Activated CD4-positive, CD25-positive, alpha-beta regulatory T cell treated with anti-CD3 and anti-CD28 coated beads, Interleukin-2, amount 50 U/mL, for 24 hours (primary cell): ENCODE measurements around the gene TRAF7.
A peak's percentile ranks its signal among the peaks of the same experiment; 100 is the strongest.
"Not testable (repeated sequence)": the region's sequence is repeated elsewhere in the genome, so short reads cannot be mapped to it uniquely, and the experiment has no call there.

ENCODE experiments used
- ATAC-seq, 2 donors: fragments of 150-1000 bp; cut with Tn5 transposase; one replicate each; pipeline ENCODE4 v1.10.0; 2021; ENCODE audit warnings: mild to moderate bottlenecking in 1 of 2, moderate library complexity in 1 of 2

The TRAF7 gene

DNA sequence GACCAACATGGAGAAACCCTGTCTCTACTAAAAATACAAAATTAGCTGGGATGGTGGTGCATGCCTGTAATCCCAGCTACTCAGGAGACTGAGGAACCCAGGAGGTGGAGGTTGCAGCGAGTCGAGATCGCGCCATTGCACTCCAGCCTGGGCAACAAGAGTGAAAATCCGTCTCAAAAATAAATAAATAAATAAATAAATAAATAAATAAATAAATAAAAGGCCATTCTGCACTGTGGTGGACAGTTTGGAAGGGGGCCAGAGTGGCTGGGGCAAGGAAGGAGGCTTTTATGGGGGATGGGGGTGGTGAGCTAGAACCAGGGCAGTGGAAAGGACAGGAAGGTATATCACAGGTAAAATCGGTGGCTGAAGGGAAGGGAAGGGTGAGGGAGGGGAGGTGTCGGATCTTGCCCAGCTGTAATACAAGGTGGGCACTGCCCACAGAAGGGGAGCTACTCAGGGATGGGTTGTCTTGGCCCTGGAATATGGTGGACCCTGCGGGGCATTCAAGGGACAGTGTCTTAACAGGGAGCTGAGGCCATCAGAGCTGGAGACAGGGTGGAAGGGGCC is 47.6 kb downstream of the TRAF7 start:
- not testable (repeated sequence) for ATAC-seq

DNA sequence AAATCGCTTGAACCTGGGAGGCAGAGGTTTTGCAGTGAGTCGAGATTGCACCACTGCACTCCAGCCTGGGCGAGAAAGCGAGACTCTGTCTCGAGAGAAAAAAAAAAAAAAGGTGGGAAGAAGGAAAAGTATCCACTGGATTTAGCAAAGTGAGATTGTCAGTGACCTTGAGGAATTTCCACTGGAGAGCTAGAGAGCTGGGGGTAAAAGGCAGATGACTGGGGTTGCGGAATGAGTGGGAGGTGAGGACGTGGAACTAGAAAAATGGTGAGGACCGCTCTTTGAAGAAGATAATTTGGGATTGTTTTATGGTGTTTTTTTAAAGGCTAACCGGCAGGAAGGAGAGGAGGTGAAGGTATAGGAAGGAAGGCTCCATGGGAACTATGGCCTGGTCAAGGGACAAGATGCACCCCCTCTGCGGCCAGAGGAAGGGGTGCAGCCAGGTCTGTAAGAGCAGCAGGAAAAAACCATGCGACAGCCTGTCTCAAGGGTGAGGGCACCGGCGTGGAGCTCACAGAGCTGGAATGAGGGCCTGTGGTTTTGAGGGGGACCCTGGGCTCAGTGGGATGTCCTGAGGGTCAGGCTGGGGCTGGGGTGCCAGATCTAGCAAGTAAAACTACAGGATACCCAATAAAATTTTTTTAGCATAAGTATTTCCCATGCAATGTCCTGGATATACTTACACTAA is 49.0 kb downstream of the TRAF7 start:
- ATAC-seq = no peak

DNA sequence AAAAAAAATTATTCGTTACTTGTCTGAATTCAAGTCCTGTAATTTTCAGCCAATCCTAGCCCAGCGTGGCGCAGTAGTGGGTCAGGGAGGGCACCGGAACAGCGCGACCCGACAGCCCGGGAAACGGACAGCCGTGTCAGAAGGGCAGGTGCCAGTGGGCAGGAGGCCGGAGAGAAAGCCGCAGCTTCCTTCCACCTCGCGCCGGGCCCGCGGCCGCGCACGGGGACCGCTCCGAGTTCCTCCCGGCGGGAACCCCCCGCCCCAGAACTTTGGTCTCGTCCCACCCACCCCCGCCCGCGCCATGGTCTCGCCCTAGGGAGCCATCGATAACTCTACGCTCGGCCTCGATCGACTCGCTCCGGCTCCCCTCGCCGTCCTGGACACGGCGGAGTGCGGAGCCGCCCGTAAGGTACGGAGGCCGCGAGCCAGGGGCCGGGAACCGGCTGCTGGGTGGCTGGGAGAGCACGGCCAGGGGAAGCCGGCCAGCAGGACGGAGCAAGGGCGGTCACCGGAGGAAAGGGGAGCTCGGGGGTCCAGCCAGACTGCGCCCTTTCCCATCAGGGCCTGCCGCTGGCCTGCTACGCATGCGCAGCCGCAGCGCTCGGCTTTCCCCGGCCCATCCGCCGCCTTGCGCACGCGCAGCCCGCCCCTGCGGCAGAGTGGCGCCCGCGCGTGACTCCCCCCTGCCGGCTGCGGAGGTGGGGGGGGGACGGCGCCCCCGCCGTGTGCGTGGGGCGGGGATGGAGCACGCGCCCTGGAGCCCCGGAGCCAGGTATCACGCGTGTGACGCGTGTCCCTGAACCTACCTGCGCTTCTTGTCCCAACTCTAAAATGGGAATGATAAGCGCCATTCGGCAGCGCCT is 49.8 kb downstream of the TRAF7 start, which contains the start of gene MLST8:
MLST8 (plus strand) TSS at position 351 of the 863 bp plus-strand sequence. CDS start 632 bp downstream, outside the sequence.
- ATAC-seq = peak; percentile 74 to 77

DNA sequence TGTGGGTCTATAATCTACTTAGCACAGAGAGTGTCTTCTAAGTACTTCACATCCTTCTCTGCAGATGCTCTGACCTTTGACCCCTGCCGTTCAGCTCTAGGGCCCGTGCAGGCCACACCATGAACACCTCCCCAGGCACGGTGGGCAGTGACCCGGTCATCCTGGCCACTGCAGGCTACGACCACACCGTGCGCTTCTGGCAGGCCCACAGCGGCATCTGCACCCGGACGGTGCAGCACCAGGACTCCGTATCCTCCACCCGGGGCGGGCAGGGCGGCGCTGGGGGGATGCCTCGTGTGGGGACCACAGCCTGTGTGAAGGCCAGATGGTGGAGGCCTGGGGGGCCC is 50.4 kb downstream of the TRAF7 start:
- ATAC-seq = no peak

DNA sequence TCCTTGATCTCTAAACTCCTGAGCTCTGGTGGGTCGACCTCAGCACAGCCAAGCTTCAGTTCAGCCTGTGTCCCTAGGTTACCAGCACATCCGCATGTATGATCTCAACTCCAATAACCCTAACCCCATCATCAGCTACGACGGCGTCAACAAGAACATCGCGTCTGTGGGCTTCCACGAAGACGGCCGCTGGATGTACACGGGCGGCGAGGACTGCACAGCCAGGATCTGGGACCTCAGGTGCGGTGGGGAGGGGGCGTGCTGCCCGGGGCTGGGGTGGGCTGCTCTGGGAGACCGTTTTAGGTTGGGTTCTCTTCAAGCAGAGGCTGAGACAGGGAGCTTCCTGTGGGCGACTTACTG is 50.8 kb downstream of the TRAF7 start:
- ATAC-seq = no peak

DNA sequence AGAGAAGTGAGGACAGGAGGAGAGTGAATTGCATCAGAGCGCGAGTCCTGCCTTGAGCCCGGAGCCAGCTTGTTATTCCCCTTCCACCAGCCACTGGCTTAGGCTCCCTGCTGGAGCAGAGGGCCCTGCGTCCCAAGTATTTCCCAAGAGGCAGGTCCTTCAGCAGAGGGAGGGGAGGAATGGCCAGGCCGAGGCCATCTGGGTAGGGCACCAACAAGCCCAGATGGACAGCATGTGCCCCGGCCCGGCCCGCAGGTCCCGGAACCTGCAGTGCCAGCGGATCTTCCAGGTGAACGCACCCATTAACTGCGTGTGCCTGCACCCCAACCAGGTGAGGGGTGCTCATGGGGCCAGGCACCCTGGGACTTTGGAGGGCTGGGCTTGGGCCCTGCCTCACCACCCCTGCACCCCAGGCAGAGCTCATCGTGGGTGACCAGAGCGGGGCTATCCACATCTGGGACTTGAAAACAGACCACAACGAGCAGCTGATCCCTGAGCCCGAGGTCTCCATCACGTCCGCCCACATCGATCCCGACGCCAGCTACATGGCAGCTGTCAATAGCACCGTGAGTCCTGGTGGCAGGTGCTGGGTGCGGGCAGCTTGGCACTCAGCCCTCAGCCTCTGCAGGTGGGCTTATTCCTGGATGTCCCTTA is 51.3 kb downstream of the TRAF7 start:
- ATAC-seq = no peak

DNA sequence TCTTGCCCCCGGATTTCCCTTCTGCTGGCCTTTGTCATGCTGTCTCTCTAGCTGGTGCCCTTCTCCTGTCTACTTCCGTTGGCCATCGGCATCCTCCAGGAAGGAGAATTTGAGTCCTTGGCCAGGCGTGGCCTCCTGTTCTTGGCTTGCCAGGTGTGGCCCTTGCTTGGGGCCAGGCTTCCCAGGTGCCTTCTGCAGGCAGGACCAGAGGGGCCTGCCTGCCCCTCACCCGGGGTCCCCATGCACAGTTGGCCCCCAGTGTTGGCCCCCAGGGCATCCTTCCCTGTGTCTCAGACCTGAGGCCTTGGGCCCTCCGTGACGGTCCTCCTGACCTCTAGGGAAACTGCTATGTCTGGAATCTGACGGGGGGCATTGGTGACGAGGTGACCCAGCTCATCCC is 52.3 kb downstream of the TRAF7 start:
- ATAC-seq = no peak

DNA sequence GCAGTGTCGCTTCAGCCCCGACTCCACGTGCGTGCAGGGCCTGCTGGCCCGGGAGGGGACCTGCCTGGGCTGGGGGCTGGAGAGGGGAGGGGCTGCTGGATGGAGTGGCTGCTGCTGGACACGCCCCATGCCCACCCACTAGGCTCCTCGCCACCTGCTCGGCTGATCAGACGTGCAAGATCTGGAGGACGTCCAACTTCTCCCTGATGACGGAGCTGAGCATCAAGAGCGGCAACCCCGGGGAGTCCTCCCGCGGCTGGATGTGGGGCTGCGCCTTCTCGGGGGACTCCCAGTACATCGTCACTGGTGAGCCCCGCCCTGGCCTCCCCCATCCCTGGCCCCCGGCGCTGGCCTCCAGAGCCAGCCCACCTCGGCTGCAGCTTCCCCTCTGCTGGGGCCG is 52.7 kb downstream of the TRAF7 start:
- no peak for ATAC-seq

DNA sequence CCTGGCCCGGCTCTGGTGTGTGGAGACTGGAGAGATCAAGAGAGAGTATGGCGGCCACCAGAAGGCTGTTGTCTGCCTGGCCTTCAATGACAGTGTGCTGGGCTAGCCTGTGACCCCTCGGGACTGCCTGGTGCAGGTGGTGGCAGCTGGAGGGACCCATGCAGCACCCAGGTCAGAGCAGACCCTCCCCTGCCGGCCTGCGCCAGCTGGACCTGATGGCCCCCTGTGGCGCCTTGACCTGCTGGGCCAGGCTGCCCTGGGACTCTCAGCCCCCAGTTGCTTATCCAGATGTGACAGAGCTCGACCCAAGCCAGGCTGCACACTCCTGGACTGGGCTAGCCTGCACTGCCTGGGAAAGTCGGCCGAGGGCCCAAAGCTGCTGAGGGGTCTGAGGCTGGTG is 53.2 kb downstream of the TRAF7 start:
- no peak for ATAC-seq

DNA sequence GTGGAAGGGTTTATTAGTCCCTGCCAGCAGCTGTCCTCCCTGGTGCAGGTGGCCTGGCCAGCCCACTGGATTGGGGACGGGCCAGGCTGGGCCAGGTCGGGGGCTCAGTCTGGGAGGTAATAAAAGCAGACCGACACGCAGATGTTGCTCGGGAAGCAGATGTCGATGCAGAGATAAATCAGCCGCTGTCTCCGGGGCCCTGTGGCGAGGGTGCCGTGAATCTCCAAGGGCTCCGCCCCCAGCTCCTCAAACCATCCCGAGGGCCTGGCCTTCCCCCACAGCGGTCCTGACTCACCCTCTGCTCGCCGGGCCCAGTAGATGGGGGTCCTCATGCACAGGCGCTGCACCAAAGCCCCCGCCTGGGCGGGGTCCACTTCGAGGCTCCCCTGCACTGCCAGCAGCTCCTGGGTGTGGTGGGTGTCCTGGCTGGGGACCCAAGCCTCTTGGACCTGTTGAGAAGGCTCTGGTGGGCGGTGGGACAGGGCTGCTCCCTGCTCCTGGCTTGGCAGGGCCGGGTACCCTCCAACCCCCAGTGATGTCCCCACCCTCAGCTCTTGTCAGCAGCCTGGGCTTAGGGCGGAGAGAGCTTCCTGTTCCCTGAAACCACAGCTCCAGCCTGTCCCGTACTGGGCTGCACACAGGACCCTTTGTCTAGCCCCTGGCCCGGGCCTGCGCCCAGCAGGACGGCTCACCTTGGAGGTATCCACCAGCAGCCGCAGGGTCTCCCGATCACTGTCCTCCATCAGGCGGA is 53.9 kb downstream of the TRAF7 start:
- ATAC-seq = no peak

DNA sequence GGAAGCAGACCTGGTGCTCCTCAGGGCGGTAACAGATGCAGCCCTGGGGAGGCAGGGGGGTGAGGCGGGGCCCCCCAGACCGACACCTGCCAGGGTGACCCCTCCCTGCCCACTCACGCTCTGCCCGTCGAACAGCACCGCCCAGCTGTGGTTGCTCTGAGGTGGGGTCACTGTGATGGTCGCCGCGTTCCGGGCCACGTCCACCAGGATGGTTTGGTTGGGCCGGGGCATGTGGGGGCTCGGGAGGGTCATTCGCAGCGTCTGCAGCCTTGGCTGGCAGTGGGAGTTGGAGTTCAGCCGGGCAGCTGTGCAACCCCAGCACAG is 54.4 kb downstream of the TRAF7 start:
- ATAC-seq = no peak

DNA sequence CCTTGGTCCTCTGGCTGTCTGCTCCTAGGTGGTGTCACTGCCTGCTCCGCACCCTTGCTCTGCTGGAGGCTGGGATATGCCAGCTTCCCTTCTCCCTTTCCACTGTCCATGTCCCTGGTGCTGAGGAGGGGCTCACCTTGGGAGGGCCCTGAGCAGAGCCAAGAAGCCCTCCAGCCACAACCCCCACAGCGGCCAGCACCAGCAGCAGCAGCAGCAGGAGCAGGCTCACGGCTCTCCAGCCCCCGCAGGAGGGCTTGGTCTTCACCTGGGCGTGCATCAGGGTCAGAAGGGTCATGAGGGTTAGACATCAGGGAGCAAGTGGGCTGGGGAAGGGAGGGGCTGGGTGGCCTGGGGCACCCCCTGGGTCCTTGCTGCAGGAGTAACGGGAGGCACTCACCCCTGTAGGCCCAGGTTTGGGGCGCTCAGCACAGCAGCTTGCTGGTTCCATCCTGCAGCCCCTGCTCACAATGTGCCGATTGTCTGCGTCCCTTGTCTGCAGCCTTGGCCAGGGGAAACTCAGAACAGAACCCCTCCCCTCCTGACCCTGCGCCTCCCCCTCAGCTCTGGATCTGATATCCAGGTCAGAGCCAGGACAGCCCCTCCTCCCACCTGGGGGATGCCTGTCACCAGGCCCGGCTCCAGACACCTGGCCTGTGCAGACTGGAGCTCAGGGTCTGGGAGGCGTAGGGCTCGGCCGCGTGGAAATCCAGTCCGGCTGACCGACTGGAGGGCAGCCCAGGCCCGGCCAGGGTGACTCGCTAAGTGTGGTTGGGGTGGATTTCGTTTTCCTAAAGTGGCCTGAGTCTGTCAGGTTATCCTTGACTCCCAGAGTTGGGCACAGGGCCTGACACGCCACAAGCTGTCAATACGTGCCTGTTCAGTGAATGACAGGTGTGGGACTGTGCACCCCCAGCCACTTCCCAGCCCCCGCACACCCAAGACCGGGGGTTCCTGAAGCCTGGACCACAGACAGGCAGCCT is 55.1 kb downstream of the TRAF7 start, which contains the start of gene BRICD5:
BRICD5 (minus strand) TSS at position 478 of the 980 bp plus-strand sequence; CDS start at position 448, 30 bp downstream.
- no peak for ATAC-seq

DNA sequence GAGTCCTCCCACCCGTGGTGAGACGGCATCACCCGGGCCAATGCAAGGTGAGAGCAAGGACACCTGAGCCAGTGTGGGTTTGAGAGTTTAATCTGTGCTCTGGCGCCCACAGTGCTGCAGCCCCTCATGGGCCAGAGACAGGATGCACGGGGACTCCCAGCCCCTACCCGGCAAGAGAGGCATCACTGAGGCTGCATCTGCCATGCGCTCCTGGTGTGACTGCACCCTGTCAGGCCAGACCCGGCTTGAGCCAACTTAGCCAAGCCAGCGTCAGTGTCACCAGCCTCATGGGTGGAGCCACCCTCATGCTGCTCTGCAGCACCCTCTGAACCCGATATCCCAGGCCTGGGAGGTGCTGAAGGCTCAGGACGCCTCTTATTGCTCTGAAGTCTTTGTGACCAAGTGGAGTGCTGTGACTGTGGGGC is 56.4 kb downstream of the TRAF7 start:
- ATAC-seq = no peak

DNA sequence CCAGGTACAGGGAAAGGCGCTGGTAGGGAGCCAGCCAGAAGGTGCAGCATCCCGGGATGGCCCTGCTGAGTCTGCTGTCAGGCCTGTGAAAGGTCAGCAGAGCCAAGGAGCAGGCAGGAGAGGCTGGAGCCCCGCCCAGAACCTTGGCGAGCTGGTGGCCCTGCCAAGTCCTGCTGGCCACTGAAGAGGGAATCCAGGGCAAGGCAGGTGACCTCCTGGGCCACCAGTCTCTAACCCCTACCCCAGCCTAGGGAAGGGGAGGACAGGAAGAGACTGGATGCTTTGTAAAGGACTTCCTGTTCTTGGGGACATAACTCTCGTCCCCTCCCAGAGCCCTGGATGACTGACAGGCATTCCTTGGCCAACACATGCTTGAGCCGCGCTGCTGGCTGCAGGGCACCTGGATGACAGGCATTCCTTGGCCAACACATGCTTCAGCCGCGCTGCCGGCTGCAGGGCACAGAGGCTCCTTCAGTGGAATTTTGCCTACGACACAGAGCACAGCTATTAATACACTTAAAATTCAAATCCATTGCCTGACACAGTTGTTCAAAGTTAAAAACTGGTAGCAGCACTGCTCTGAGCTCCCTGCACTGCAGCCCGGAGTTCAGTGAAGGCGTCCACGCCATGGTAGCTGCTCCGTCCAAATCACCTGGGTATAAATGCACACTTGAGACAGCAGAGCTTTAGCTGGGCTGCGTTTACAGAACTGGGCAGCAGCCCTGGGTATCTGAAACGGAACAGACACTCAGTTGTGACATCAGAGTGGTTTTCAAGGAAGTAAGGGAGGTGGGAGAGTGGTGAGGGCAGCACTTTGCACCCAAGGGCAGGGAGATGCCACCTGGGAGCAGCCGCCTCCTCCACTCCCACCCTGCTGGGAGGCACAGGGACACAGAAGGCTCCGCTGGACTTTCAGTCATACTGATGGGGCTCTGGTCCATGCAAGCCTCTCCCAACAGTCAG is 57.1 kb downstream of the TRAF7 start:
- ATAC-seq = no peak

DNA sequence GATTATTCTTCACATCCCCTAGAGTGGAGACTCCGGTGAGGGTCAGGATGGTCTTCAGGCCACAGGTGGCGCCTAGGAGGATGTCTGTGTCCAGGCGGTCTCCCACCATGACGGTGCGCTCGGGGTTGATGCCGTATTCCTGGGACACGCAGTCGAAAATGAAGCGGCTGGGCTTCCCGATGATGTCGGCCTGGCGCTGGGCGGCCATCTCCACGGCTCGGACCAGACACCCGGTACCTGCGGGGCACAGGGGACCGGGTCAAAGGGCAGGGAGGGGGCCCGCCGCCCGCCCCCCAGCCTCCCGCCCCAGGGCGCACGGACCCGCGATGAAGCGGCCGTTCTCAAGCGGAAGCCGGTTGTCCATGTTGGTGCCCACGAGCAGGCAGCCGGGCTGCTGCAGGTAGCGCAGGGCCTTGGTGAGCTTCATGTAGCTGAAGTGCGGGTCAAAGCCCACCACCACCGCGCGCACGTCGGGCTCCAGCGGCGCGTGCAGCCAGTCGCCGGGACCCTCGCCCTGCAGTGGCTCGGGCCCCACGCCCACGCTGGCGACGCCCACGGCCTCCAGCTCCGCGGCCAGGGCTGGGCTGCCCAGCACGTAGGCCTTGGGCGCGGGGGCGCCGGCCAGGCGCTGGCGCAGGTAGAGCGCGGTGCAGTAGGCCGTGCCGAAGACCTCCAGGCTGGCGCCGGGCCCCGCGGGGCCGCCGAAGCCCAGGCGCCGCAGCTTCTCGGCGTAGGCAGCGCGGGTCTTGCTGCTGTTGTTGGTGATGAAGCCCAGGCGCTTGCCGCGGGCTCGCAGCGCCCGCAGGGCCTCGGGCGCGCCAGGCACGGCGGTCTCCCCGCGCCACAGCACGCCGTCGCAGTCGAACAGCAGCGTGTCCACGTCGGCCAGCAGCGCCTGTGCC is 58.5 kb downstream of the TRAF7 start:
- peak in 1 of 2 donors; percentile 1 for ATAC-seq

DNA sequence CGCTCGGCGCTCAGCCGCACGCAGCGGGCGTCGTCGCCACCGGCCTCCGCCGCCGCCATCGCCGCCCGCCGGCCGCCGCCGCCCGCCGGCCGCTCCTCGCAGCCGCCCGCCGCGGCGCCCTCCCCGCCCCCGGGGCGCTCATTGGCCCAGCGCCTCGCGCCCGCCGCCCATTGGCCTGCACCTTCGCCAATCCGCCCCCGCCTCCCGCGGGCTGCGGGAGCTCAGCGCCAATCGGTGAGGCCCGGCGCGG is 59.1 kb downstream of the TRAF7 start, which contains the start of gene PGP:
PGP (minus strand) TSS at position 122 of the 250 bp plus-strand sequence; CDS start at position 59, 63 bp downstream.
- peak in 1 of 2 donors; percentile 93 for ATAC-seq

DNA sequence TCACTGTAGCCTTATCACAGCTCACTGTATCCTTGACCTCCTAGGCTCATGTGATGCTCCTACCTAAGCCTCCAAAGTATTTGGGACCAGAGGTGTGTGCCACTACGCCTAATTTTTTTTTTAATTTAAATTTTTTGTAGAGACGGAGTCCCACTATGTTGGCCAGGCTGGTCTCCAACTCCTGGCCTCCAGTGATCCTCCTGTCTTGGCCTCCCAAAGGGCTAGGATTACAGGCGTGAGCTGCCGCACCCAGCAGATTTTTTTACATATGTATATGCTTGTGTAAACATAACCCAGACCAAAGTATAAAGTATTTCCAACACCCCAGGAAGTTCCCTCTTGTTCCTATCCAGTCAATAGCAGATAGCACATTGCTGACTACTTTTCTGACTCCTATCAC is 60.7 kb downstream of the TRAF7 start:
- ATAC-seq = no peak

DNA sequence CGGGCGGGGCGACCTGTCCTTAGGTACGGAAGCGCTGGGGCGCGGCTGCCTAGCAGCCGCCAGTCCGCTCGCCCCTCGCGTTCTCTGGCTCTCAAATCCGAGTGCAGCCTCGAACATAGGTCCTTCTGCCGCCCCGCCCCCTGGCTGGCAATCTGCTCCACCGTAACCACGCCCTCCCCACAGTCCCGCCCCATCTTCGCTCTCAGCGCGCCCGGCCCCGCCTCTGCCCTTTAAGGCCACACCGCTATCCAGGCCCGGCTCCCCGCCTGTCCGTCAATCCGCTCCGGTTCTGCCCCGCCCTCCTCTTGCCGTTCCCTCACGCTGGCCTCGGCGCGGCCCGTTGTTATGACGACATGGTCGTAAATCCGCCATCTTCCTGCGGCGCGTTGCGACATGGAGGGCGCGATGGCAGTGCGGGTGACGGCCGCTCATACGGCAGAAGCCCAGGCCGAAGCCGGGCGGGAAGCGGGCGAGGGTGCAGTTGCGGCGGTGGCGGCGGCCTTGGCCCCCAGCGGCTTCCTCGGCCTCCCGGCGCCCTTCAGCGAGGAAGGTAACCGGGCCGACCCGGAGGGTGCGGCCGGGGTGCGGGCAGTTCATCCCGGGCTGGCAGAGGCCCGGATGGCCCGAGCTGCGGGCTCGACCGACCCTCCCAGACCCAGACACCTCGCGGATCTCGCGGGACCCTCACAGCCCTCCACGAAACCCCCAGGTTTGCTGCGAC is 67.8 kb downstream of the TRAF7 start, which contains the start of gene E4F1:
E4F1 (plus strand) TSS at position 371 of the 721 bp plus-strand sequence; CDS start at position 394, 23 bp downstream.
- peak; percentile 98 for ATAC-seq
